ENCODE data around the gene WASHC4.

The WASHC4 gene

DNA sequence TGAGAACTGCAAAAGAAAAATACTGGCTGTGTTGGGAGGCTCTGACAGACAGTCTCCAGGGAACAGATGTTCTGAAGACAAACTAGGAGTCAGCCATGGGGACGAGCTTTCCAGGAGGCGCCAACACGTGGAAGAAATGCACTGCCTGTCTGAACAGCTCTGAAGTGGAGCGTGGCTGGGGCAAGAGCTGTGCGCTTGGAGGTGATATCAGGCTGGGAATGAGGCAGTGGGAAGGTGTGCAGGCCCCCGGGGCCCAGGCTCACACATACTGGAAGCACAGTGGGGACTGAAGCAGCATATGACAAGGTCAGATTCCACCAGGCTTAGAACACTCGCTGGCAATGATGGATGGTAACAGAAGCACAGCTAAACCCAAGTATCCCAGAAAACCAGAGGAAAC lies 110.9 kb downstream of the WASHC4 start:
- no peak for DNase-seq
